GM21717 (cell line): ENCODE results near the gene XRN1.
"Not testable (repeated sequence)": the region's sequence is repeated elsewhere in the genome, so short reads cannot be mapped to it uniquely, and the experiment has no call there.

Source experiments
- ATAC-seq: cut with Tn5 transposase; IDR thresholded peaks from one replicate; pipeline ENCODE4 v1.9.1; 2021; ENCODE audit warnings: mild to moderate bottlenecking, moderate library complexity; ENCODE audit not compliant: unreplicated experiment

Gene XRN1

DNA sequence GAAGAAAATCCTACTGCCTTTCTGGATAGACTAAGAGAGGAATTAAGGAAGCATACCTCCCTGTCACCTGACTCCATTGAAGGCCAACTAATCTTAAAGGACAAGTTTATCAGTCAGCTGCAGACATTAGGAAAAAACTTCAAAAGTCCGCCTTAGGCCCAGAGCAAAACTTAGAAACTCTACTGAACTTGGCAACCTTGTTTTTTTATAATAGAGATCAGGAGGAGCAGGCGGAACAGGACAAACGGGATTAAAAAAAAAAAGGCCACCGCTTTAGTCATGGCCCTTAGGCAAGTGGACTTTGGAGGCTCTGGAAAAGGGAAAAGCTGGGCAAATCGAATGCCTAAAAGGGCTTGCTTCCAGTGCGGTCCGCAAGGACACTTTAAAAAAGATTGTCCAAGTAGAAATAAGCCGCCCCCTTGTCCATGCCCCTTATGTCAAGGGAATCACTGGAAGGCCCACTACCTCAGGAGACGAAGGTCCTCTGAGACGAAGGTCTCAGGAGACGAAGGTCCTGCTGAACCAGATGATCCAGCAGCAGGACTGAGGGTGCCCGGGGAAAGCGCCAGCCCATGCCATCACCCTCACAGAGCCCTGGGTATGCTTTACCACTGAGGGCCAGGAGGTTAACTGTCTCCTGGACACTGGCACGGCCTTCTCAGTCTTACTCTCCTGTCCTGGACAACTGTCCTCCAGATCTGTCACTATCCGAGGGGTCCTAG, 8.2 kb downstream of the XRN1 start:
- ATAC-seq: not testable (repeated sequence)

DNA sequence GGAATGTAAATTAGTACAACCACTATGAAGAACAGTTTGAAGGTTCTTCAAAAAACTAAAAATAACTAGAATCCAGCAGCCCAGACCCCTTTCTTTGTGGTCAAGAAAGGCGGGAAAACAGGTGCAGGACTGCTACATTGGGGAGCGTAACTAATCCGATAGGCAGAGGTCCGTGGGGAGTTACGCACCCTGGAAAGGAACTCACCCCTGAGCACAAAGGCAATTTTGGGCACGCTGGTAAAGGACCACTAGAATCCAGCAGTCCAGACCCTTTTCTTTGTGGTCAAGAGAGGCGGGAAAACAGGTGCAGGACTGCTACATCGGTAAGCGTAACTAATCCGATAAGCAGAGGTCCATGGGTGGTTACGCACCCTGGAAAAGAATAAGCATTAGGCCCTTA, 9.7 kb downstream of the XRN1 start:
- ATAC-seq: not testable (repeated sequence)

DNA sequence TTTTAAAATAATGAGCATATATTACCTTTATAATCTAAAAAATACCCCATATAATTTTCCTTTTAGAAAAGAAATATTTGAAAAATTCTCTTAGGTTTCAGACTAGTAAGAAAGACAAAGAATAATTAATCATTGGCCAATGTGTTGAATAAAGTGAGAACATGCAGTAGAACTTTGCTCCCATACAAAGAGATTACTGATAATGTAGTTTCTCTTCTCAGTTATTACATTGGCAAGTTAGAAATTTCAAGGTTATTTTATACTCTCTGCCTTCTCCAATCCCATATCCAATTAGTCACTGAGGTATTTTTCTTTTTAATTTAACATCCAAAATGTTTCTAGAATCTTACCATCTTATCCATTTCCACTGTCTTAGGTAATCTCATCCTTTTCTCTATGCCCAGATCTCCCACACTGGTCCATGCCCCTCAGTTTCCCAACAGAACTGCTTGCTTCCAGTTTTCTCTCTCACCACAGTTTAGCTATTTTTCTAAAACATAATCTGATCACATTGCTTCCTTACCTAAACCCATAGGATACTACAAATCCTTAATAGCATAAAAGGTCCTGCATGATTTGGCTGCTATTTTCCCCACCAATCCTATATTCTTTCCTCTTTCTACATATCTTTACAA, 10.8 kb downstream of the XRN1 start:
- ATAC-seq: no peak

DNA sequence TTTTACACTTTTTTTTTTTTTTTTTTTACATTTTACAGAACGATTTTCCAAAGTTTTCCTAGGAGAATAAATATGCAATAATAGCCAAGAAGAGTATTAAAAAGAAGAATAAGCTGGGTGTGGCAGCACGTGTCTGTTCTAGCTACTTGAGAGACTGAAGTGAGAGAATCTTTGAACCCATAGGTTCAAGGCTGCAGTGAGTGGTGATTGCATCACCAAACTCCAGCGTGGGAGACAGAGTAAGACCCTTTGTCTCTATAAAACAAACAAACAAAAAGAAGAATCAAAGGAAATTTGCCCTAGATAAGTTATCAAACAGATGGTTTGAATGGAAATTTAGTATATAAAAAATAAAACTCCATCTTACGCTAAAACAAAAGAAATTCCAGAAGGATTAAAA, 13.3 kb downstream of the XRN1 start:
- ATAC-seq: no peak

DNA sequence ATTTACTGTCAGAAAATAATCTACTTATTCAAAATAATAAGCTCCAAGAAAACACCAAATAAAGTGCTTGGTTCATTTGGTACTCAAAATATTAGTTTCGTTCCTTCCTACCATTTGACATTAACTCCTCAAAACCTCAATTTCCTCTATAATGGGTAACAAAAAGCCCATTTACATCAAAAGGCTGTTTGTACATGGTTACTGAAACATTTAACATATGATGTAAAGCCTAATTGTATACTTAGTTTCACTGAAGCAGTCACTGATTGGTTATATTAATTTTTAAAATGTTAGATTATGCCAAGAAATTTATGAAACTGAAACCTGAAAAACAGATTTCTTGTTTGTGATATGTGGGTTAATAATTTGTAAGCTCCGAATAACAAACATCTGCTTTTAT, 14.7 kb downstream of the XRN1 start:
- ATAC-seq: no peak

DNA sequence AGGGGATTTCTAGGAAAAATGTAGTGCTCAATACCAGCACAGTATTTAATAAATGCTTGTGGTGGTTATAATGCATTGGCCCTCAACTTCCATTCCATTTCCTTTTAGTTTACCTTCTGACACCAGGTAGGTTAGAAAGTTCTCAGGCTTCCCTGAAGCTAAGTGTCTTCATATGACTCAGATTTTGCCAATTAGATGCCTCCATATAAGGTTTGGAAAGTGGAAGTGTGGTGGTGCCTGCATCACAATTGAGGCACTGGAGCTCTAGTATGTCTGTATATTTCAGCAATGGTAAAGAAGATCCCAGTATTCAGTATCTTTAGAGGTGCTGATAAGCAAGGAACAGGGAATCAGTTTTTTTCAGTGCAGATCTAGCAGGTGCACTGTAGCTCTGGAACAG, 18.3 kb downstream of the XRN1 start:
- no peak for ATAC-seq

DNA sequence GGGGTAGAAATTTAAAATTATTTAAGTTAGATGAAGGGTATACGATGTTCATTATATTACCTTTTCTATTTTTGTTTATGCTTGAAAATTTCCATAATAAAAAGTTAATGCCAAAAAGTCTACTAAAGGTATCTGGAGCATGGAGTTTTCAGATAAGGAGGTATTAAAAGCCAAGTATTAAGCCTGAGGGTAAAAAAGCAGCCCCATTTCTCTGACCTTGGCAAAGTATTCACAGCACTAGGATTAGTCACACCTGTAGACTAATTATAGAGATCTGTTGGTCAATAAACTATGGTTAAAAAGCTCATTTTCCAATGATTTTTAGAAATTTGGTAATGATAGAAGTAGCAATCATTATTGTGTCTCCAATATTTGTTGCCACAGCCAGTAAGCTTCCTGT, 23.1 kb downstream of the XRN1 start:
- no peak for ATAC-seq

DNA sequence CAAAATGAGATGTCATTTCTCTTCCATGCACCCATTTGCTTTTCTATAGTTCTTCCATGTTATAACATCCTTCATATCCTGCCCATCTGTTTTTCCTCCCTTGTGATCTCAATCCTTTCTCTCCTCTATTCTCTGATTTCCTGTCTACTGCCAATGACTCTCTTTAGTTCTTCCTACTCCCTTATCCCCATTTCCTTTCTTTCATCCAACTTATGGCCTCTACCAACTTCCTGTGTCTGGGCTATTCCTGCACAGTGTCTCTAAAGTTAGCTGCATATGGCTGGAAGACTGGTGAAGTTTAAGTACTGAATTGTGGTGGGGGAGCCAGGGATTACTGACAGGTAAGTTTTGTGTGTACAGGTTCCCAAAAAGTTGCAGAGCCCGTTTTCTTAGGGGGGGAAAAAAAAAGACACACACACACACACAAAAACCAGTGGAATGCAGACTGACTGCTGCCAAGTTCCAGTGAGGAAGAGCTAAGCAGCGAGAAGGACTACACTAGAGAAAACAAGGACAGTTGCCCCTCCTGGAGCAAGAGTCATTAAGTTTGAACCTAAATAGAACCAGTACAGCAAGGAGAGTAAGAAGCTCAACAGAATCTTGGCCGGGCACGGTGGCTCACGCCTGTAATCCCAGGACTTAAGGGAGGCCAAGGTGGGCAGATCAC, 28.8 kb downstream of the XRN1 start:
- no peak for ATAC-seq

DNA sequence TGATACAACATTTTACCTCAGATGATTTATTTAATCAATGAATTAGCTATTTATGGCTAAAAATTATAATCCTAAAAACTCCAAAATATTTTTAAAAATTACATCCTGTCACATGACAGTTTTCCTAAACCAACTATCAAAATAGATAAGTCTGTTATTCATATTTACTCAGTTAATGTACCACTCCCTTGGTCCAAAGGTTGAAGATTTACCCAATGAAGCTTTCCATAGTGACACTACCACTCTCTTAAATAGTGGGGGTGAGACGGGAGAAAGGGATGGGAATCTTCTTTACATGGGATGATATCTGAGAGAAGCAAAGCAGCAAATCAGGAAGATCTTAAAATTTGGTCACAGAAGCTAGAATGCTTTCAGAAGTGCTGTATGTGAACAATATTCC, 30.5 kb downstream of the XRN1 start:
- ATAC-seq: no peak

DNA sequence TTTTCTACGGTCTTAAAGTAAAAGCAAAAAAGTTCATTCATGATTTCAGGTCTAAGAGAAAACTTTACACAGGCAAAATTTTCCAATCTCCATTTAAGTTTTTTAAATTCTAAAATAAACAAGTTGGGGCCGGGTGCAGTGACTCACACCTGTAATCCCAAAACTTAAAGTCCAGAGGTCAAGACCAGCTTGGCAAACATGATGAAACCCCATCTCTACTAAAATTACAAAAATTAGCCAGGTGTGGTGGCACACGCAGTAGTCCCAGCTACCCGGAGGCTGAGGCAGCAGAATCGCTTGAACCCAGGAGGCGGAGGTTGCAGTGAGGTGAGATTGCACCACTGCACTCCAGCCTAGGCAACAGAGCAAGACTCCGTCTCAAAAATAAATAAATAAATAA, 47.3 kb downstream of the XRN1 start:
- not testable (repeated sequence) for ATAC-seq

DNA sequence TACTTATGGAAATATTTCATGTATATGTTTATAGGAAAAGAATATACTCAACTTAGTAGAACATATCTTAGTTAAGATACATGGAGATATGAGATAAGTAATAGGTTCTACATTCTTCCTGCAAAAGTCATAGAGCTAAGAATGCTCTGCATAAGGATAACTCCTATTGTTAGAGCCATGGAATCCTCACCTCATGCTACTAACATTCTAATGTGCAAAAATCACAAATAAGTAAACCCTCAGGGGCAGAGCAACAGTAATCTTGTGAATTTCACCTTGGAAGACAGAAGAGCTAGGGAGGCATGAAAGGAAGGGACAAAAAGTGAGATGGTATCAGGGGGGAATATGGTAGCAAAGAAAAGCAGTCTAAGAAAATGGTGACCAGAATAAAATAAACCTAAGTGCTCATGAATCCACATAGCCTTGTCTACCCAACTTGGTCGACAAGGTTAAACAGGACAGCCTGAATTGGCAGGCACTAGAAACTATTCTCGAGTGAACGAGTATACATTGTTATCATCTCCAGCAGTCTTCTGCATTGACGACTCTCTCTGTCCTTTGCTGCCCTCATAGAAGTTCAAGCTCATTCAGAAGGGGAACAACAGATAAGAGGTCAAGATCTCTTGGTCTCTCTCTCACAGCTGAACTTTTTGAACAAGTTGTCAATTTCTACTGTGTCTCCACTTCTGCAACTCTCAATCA, 52.8 kb downstream of the XRN1 start:
- no peak for ATAC-seq

DNA sequence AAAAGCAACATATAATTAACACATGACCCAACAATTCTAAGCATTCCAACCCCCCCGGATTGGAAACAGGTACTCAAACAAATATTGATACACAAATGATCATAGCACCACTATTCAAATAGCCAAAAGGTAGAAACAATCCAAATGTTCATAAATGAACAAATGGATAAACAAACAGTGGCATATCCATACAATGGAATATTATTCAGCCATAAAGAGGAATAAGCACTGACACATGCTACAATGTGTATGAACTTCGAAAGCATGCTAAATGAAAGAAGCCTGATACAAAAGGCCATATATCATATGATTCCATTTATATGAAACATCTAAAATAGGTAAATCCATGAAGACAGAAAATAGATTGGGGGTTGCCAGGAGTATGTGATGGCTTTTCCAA, 62.8 kb downstream of the XRN1 start:
- no peak for ATAC-seq

DNA sequence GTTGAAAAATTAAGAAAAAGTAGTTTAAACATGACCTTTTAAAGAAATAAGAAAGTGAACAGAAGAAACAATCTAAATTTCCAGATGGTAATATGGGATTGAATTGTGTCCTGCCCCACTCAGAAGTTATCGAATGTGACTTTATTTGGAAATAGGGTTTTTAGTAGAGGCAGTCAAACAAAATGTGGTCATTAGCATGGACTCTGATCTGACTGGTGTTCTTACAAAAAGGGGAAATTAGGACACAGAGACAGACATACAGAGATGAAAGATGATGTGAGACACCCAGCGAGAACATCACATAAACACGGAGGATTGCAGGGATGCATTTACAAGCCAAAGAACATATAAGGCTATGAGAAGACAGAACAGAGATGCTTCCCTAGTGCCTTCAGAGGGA, 73.2 kb downstream of the XRN1 start:
- no peak for ATAC-seq

DNA sequence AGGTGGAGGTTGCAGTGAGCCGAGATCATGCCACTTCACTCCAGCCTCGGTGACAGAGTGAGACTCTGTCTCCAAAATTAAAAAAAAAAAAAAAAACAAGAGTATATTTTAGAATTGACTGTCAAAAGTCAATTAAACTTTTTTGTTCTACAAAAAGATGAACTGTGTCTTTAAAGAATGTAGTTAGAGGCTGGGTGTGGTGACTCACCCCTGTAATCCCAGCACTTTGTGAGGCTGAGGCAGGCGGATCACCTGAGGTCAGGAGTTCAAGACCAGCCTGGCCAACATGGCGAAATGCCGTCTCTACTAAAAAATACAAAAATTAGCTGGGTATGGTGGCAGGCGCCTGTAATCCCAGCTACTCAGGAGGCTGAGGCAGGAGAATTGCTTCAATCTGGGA, 78.3 kb downstream of the XRN1 start:
- not testable (repeated sequence) for ATAC-seq

DNA sequence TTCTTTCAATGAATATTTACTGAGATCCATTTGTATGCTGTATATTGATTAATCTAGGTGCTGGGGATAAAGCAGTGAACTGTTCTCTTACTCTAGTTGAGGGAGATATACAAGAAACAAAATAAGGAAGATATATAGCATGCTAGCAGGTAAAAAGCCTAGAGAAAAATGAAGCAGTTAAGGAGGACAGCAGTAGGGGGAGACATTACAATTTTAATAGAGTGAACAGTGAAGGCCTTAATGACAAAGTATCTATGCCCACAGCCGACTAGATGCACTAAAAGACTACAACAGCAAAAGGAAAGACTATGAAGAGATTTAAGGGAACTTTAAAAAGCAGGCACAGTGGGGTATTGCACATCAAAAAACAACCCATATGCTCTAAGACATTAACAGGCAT, 81.4 kb downstream of the XRN1 start:
- ATAC-seq: no peak

DNA sequence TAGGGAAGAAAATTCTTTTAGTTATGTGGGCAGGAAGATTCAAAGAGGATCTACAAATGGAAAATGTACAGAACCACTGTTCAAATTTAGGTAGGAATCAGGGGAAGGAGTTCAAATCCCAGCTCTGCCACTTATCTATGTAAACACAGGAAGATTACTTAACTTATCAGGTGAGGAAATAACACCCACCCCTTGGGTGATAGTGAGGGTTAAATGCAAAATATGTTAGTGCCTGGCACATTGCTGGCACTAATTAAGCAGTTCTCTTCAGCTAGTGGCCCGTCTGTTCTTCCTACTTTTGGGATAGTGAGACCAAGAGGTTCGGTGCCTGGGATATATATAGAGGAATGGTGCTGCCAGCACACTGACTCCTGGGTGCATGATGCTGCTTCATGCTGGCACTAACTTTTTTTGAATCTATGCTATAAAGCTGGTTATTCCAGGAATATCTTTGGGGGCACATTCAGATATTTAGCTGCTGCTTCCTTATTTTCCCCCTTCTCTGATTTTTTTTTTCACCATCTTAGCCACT, 83.8 kb downstream of the XRN1 start:
- ATAC-seq: no peak

DNA sequence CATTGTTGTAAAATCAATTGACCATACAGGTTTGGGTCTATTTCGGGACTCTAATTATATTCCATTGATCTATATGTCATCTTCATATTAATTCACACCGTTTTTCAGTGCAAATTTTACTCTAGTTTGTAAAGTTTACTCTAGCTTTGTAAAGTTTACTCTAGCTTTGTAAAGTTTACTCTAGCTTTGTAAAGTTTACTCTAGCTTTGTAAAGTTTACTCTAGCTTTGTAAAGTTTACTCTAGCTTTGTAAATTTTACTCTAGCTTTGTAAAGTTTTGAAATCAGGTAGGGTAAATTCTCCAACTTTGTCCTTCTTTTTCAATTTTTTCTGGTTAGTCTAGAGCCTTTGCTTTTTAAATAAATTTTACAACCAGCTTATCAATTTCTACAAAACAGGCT, 84.4 kb downstream of the XRN1 start:
- ATAC-seq: not testable (repeated sequence)

DNA sequence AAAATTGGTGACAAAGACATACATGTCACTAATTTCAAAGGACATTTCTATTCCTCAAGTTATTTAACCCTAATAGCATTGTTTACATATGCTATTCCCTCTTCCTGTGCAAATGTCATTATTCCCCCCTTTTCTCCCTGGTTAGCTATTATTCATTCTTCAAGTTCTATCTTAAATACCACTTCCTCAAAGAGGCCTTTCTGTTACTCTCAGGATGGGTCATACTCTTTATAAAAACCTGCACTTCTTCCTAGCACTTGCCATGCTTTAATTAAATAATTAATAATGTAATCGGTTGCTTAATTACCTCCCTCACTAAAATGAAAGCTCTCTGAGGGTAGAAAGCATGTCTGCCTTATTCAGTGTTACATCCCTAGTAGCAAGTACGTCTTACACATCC, 88.5 kb downstream of the XRN1 start:
- no peak for ATAC-seq

DNA sequence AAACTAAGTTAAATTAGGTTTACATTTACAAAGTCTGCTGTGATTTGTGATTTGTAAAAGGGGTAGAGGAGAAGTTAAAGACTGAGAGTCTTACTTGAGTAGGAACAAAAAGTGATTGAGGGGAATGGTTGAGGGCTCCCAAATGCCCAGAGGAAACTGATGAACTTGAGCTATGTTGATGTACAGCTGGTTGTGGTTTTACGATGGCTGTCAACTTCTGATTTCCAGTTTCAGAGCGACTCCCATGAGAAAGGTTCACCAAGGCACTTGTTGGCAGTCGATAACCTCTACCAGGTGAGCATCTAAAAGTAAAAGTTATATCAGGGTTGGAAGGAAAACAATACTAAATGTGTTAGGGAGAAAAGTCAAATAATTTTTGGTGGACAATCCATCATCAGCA, 91.0 kb downstream of the XRN1 start:
- ATAC-seq: peak; percentile 79

DNA sequence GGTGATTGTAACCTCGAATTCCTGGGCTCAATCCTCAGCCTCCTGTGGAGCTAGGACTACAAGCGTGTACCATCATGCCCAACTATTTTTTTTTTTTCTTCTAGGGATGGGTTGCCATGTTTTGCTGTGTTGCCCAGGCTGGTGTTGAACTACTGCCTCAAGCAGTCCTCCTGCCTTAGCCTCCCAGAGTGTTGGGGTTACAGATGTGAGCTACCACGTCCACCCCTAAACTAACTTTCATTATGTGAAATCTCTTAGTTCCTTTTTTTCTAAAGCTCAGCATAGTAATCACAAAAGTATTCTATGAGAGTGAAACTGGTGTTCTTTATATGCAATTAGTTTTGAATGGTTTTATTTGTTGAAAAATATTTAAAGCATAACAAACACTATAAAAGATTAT, 92.1 kb downstream of the XRN1 start:
- ATAC-seq: no peak

DNA sequence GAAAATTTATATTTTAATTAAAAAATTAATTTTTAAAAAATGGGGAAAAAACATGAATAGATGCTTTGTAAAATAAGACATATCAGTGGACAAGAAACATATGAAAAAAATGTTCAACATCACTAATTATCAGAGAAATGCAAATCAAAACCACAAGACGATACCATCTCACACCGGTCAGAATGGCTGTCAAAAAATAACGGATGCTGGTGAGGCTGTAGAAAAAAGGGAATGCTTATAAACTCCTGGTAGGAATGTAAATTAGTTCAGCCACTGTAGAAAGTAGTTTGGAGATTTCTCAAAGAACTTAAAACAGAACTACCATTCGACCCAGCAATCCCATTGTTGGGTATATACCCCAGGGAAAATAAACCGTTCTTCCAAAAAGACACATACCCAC, 93.8 kb downstream of the XRN1 start:
- no peak for ATAC-seq
